BLaER1 (cell line): ENCODE measurements around the gene NOVA2.
A peak's percentile ranks its signal among the peaks of the same experiment; 100 is the strongest.

ENCODE experiments used
- H3K27ac ChIP-seq: shearing (Covaris generic); formaldehyde crosslinking; 2 replicates; pipeline ENCODE4 v1.8.1; 2022
- H3K27me3 ChIP-seq: shearing (Covaris generic); formaldehyde crosslinking; 2 replicates; pipeline ENCODE4 v1.8.1; 2022
- H3K36me3 ChIP-seq: shearing (Covaris generic); formaldehyde crosslinking; 2 replicates; pipeline ENCODE4 v1.8.1; 2022
- H3K4me1 ChIP-seq: shearing (Covaris generic); formaldehyde crosslinking; 2 replicates; pipeline ENCODE4 v1.8.1; 2022
- H3K4me2 ChIP-seq: shearing (Covaris generic); formaldehyde crosslinking; 2 replicates; pipeline ENCODE4 v1.8.1; 2022
- H3K4me3 ChIP-seq: shearing (Covaris generic); formaldehyde crosslinking; 2 replicates; pipeline ENCODE4 v1.8.1; 2022
- H3K9ac ChIP-seq: shearing (Covaris generic); formaldehyde crosslinking; 2 replicates; pipeline ENCODE4 v1.8.1; 2022
- H3K9me3 ChIP-seq: shearing (Covaris generic); formaldehyde crosslinking; 2 replicates; pipeline ENCODE4 v1.8.1; 2022
- H4K20me1 ChIP-seq: shearing (Covaris generic); formaldehyde crosslinking; 2 replicates; pipeline ENCODE4 v1.8.1; 2022
- Cebpa-rat ChIP-seq: shearing (Covaris generic); IDR thresholded peaks from 2 replicates; pipeline ENCODE4 v1.8.1; 2022

NOVA2 gene

GRCh38 chr19:45973553-45974338, at the start of gene NOVA2:
Gene NOVA2 (minus strand): TSS chr19:45973865. CDS start chr19:45973351, 514 bp downstream.
- H3K4me3 ChIP-seq = peak within 1 kb of the TSS; percentile 63
- H3K9me3 ChIP-seq = no peaks in the 10 kb centered on the region
- H4K20me1 ChIP-seq = no peaks in the 10 kb centered on the region
- no peaks in the 10 kb centered on the region for H3K36me3 ChIP-seq
- H3K4me2 ChIP-seq = peak within 1 kb of the TSS; percentile 88
- no peaks in the 10 kb centered on the region; the same call in 1 of the 2 replicates for H3K27me3 ChIP-seq
- 0 out of 2 replicates have a peak within 1 kb of the TSS, but pooled peaks have one; percentile 38 for H3K9ac ChIP-seq
- H3K27ac ChIP-seq = peak within 1 kb of the TSS; percentile 41; the same call in 1 of the 2 replicates
- peaks cover 76% of the 10 kb centered on the region for H3K4me1 ChIP-seq
- TF ChIP-seq Cebpa-rat = no peak

- no peak overlapping the region for H3K4me3 ChIP-seq
- H3K4me2 ChIP-seq = no peak overlapping the region
- H3K27me3 ChIP-seq = no peaks in the 10 kb centered on the region
- H3K4me1 ChIP-seq = peaks cover 19% of the 10 kb centered on the region
- H4K20me1 ChIP-seq = peaks cover 12% of the 10 kb centered on the region; the same call in 1 of the 2 replicates
- H3K9ac ChIP-seq = no peak overlapping the region
- H3K36me3 ChIP-seq = peaks cover 4% of the 10 kb centered on the region
- no peak overlapping the region for H3K27ac ChIP-seq
- no peaks in the 10 kb centered on the region for H3K9me3 ChIP-seq
- no peak for TF ChIP-seq Cebpa-rat
Observed at GRCh38 chr19:46023311-46023779, 49.7 kb upstream of the NOVA2 start.

- H3K9ac ChIP-seq = no peak within 1 kb of the TSS
- peaks cover 12% of the 10 kb centered on the region; the same call in 1 of the 2 replicates for H4K20me1 ChIP-seq
- H3K9me3 ChIP-seq = no peaks in the 10 kb centered on the region
- peaks cover 19% of the 10 kb centered on the region for H3K4me1 ChIP-seq
- H3K27me3 ChIP-seq = no peaks in the 10 kb centered on the region
- H3K27ac ChIP-seq = no peak within 1 kb of the TSS
- no peak for TF ChIP-seq Cebpa-rat
- no peak within 1 kb of the TSS for H3K4me3 ChIP-seq
- H3K36me3 ChIP-seq = peaks cover 11% of the 10 kb centered on the region
- H3K4me2 ChIP-seq = peak within 1 kb of the TSS; percentile 45; the same call in 1 of the 2 replicates
Observed at GRCh38 chr19:46022431-46023310, 49.0 kb upstream of the NOVA2 start, which contains the start of gene PGLYRP1. Gene PGLYRP1 (minus strand): TSS chr19:46023053. CDS start chr19:46023021, 32 bp downstream.

- H3K36me3 ChIP-seq = peaks cover 14% of the 10 kb centered on the region
- H3K9me3 ChIP-seq = no peaks in the 10 kb centered on the region
- TF ChIP-seq Cebpa-rat = no peak
- H4K20me1 ChIP-seq = peaks cover 15% of the 10 kb centered on the region
- H3K9ac ChIP-seq = no peak overlapping the region
- no peak overlapping the region for H3K4me3 ChIP-seq
- H3K27me3 ChIP-seq = no peaks in the 10 kb centered on the region
- H3K27ac ChIP-seq = no peak overlapping the region
- H3K4me2 ChIP-seq = no peak overlapping the region; the same call in 1 of the 2 replicates
- H3K4me1 ChIP-seq = peaks cover 21% of the 10 kb centered on the region
Observed at GRCh38 chr19:46022061-46022430, 48.4 kb upstream of the NOVA2 start.

- Histone ChIP-seq H3K9ac (no peak overlapping the region), H3K4me2 (peak overlapping the region; percentile 45), H3K36me3 (peaks cover 14% of the 10 kb centered on the region), H3K4me3 (no peak overlapping the region), H3K4me1 (peaks cover 24% of the 10 kb centered on the region), H3K9me3 (no peaks in the 10 kb centered on the region), H3K27me3 (peaks cover under 1% of the 10 kb centered on the region), H4K20me1 (peaks cover 16% of the 10 kb centered on the region), H3K27ac (no peak overlapping the region)
- no peak for TF ChIP-seq Cebpa-rat
Observed at GRCh38 chr19:46021531-46022041, 47.9 kb upstream of the NOVA2 start.

GRCh38 chr19:46020819-46021125, 47.1 kb upstream of the NOVA2 start:
- TF ChIP-seq Cebpa-rat = no peak
- Histone ChIP-seq H3K4me1 (peaks cover 31% of the 10 kb centered on the region), H3K9ac (no peak overlapping the region), H3K27ac (no peak overlapping the region), H3K36me3 (peaks cover 14% of the 10 kb centered on the region), H3K9me3 (no peaks in the 10 kb centered on the region), H3K27me3 (peaks cover 9% of the 10 kb centered on the region), H3K4me2 (no peak overlapping the region), H4K20me1 (peaks cover 24% of the 10 kb centered on the region), H3K4me3 (no peak overlapping the region)

- H3K27ac ChIP-seq = no peak overlapping the region
- peaks cover 21% of the 10 kb centered on the region for H3K36me3 ChIP-seq
- H3K4me3 ChIP-seq = no peak overlapping the region
- H3K4me1 ChIP-seq = peaks cover 41% of the 10 kb centered on the region
- no peaks in the 10 kb centered on the region for H3K9me3 ChIP-seq
- H3K27me3 ChIP-seq = peaks cover 24% of the 10 kb centered on the region
- H4K20me1 ChIP-seq = peaks cover 39% of the 10 kb centered on the region
- H3K4me2 ChIP-seq = no peak overlapping the region; the same call in 1 of the 2 replicates
- no peak for TF ChIP-seq Cebpa-rat
- H3K9ac ChIP-seq = no peak overlapping the region
Observed at GRCh38 chr19:46019270-46019669, 45.6 kb upstream of the NOVA2 start.

GRCh38 chr19:46018729-46019251, 45.1 kb upstream of the NOVA2 start:
- no peaks in the 10 kb centered on the region for H3K9me3 ChIP-seq
- no peak overlapping the region for H3K4me2 ChIP-seq
- H3K36me3 ChIP-seq = peaks cover 21% of the 10 kb centered on the region
- H3K27me3 ChIP-seq = peaks cover 29% of the 10 kb centered on the region
- H3K9ac ChIP-seq = no peak overlapping the region
- peaks cover 41% of the 10 kb centered on the region for H3K4me1 ChIP-seq
- no peak for TF ChIP-seq Cebpa-rat
- H3K27ac ChIP-seq = no peak overlapping the region
- H3K4me3 ChIP-seq = no peak overlapping the region
- peaks cover 44% of the 10 kb centered on the region for H4K20me1 ChIP-seq

GRCh38 chr19:46017874-46018675, 44.4 kb upstream of the NOVA2 start:
- no peak for TF ChIP-seq Cebpa-rat
- Histone ChIP-seq H3K27me3 (peaks cover 36% of the 10 kb centered on the region), H3K36me3 (peaks cover 21% of the 10 kb centered on the region), H3K4me2 (no peak overlapping the region), H3K4me3 (no peak overlapping the region), H3K4me1 (peaks cover 41% of the 10 kb centered on the region), H3K9me3 (no peaks in the 10 kb centered on the region), H3K27ac (no peak overlapping the region), H3K9ac (no peak overlapping the region), H4K20me1 (peaks cover 51% of the 10 kb centered on the region)
